GM19463 (cell line): ENCODE results near the gene FGD5.
"Not testable (repeated sequence)": the region's sequence is repeated elsewhere in the genome, so short reads cannot be mapped to it uniquely, and the experiment has no call there.

Experiments used
- ATAC-seq: cut with Tn5 transposase; IDR thresholded peaks from one replicate; pipeline ENCODE4 v1.9.1; 2021; ENCODE audit warnings: mild to moderate bottlenecking, moderate library complexity; ENCODE audit not compliant: unreplicated experiment

The FGD5 gene

DNA sequence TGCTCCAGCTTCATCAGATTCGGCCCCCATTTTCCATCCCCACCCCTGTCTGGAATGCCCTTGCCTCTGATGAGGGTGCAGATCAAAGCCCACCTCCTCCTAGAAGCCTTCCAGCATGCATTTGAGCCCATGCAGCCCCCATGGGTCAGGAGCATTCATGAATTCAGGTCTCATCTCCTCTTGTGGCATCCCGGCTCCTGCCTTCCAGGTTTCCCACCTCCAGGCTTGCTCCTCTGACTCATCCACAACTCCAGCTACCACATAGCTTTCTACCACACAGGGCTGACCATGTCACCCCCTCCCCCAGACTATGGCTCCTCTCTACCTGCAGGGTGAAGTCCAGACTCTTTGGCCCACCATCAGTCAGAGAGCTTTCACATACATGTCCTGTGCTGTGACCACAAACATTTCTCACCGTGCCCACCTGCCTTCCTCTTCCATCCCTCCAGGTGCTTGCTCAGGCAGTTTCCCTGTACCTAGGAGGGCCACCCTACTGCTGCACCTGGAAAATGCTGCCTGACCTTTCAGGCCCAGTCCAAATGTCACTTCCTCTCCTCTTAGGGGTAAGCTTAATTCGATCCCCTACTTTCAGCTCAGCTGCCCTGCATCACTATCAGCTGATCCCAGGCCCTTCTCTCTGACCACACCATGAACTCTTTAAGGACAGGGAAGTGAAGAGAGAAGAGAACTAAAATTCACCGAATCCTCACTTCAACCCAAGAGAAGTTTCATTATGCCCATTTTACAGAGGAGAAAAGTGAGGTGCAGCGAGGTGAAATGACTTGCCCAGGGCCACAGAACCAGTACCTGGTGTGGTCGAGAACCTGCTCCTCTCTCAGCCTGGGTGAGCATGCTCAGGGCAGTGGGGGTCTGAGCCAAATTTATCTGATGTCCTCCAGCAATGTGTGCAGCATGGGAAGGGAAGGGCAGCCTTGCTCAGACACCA, 13.7 kb upstream of the FGD5 start:
- ATAC-seq = no peak

DNA sequence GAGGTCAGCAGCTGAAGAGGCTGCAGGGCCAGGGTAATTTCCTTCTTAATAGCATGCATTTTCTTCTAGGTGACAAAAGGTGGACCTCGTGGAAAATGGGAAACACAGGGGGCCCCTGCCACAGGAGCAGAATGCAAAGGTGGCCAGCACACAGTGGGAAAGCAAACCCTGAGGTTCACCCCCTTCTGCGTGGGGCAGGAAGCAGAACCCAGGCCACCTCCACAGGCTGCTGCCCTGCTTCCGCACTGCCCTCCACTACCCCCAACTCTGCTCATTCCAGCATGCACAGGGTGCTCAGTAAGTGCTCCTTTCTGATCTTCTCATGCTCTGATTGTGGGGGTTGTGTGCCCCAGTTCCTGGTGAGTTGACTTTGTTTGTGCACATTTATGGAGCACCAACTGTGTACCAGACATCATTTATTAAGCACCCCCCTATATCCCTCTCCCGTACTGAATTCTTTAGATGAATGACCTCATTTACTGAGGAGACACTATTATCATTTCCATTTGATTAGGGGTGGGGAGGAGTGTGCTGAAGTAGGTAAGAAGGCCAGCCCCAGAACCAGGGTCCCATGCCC, 12.7 kb upstream of the FGD5 start:
- ATAC-seq = no peak

DNA sequence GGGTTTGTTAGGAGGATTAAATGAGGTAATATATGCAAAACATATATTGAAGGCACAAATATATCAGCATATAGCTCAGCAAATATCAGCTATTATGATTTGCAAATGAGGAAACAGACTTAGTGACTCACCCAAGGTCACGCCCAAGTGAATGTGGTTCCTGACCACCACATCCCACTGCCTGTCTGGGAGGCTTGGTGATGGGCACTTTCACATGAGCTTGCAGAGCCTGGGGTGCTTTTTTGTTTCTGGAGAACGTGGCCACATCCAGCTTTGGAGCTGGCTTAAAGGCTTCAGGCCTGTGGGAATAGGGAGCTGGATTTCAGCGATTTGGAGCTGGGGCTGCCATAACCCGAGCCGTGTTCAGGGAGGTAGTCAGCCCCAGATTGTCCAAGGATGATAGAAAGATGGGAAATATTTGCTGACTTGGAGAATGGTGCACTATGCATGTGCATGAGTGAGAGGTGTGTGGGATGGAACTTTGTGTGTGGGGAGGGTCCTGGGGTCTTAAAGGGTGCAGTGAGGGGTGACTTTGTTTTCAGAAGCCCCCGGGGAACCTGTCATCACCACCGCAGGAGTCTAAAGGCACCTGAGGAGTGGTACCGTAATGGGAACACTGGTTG, 12.0 kb upstream of the FGD5 start:
- ATAC-seq = no peak

DNA sequence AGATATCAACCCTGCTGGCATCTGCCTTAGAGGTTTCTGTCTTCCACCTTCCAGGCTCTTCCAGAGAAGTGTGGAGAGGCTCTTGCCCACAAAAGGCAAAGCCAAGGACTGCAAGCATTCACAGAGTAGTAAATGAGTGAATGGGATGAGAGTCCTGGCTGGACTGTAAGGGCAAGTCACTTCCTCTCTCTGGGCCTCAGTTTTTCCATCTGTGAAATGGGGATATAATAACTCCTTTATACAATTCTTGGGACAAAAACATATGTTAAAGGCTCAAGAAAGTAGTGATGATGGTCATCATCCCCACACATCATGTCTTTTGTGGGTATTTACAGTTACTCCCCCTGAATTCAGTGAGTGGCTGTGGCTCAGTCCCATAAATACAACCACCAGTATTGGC, 10.7 kb upstream of the FGD5 start:
- no peak for ATAC-seq

DNA sequence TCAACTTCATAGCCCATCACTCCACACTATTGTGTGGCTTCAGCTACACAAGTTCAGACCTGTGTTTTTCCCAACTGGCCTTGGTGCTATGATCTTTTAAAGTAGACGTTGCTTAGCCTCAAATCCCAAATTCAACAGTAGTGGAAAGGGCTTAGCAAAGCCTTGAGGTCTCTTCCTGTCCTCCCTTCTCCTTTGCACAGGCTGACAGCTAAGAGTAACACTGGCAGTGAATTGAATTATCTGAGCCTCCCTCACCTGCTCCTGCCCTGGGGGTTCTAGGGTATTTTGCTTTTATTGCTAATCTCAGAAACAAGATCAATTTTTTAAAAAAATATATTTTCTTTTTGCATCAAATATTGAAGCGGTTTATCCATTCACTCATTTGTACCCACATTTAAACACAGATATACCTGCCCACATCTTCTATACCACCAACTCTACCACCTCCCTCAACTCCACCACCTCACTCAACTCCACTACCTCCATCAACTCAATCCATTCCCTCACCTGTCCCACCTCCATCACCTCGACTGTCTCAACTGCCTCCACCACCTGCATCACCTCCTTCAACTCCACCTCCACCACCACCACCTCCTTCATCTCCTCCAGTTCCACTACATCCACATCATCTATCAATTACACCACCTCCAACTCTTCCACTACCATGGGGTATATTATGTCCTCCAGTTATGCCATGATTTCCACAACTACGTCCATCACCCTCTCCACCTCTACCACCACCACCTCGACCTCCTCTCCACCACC, 10.1 kb upstream of the FGD5 start:
- no peak for ATAC-seq

DNA sequence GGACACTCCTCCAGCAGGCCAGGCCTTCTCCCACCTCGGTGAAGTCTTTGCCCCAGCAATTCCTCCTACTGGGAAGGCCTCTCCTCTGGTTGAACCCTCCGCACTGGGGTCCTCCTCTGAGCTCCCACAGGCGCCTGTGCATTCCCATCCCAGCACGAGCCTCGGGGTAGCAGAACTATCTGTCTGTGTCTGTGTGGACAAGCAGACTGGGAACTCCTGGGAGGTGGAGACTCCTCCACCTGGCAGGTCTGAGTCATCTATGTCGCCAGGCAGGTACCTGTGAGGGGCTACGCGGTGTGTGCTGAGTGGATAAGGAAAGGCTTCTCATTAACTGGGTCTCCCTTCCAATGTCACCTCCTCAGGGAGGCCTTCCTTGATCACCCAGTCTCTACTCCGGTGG, 9.2 kb upstream of the FGD5 start:
- ATAC-seq = not testable (repeated sequence)

DNA sequence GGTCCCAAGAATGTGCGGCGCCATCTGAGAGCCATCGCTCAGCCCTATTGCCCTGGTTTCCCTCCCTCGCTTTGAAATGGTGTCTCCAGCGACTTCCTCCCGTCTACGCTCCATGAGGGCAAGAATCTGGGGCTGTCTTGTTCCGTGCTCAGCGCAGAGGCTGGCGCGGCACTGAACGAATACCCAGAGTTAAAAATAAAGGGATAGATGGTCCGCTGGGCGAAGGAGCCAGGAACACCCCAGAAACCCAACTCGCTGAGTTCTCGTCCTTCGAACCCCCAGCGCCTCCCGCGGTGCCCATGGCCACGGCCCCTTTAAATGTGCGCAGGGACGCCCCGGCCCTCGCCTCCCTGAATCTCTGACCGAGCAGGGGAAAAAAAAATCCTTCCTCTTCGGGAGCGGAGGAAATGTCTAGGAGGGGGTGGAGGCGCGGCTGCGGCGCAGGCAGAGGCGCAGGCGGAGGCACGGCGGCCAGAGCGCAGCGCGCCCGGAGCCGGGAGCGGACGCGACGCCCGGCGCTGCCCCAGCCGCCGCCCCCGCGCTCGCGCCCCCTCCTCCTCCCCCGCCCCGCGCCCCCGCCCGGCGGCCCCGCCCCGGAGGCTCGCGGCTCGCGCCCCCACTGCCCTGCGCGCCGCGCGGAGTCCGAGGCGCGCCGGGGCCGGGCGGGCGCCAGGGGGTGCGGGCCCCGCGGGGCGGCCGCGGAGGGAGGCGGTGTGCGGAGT, 8.5 kb upstream of the FGD5 start:
- no peak for ATAC-seq

DNA sequence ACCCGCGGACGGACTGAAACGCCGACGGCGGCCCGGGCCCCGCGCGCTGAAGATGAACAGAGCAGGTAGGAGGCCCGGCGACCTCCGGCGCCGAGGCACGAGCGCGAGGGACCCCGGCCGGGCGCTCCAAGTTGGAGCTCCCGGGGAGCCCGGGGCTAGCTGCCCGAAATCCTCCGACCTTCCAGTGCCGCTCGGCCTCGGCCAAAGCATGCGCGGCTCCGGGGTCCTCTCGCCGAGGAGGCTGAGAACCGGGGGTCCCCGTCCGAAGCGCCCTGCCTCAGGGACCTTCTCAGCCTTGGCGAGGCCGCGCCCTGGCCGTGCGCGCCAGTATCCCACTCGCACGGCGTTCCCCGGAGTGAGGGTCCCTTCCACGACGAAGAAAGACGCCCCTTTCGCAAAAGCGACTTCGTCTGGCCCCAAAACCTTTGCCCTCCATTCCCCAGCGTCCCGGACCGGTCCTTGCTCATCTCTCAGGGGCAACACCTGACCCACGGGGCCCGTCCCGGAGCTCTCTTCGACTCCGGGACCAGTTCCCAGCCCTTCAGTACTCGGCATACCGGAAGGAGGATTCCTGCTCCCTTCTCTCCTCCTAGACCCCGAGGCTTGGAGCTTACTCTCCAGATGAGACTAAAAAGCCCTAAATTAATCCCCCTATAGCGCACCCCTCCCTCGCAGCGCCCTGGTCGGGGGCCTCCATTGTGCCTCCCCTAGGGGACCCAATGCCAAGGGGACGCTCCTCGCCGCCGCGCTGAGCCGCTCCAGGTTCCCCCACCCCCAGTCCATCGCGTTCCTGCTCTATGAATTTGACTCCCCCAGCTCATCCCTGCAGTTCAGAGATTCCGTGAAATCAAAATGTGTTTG, 7.7 kb upstream of the FGD5 start:
- ATAC-seq = no peak

DNA sequence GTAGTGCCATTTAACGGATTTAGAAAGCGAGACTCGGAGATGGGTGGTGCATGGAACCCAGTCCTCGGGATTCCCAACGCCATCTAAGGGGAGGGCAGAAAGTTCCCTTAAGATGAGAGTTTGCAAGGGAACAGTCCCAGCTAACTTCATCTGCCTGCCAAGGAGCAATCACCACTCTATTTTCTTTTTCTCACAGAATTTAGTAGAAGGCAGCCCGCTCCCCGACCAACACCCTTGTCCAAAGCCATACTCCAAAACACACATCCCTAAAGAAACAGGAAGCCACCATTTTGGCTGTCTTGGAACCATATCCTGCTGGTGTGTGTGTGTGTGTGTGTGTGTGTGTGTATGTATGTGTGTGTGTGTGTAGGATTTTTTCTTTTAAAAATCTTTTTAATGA, 7.1 kb upstream of the FGD5 start:
- no peak for ATAC-seq

DNA sequence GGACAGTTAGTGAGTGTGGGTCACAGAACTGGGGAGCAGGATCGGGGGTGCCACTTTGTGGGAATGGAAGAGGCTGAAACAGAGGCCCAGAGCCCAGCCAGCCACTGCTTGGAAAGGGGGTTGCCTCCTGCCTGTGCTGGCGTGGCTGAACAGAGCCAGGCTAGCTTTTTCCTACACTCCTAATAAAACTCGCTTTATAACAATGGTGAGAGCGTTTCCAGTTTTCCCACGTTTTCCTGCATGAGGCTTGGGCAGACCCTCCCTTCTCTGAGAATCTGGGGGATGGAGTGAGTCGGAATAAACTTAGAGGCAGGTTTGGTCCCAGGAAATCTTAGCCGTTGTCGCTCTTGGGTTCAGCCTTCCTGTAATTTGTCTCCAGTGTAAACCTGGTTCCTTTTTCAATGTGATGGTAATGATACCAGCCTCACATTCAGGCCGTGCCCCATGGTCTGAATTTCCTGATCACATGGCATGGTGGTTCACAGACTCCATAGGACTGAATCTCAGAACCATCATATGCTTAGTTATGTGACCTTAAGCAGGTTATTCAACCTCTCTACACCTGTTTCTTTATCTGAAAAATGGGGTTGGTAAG, 6.5 kb upstream of the FGD5 start:
- ATAC-seq = no peak

DNA sequence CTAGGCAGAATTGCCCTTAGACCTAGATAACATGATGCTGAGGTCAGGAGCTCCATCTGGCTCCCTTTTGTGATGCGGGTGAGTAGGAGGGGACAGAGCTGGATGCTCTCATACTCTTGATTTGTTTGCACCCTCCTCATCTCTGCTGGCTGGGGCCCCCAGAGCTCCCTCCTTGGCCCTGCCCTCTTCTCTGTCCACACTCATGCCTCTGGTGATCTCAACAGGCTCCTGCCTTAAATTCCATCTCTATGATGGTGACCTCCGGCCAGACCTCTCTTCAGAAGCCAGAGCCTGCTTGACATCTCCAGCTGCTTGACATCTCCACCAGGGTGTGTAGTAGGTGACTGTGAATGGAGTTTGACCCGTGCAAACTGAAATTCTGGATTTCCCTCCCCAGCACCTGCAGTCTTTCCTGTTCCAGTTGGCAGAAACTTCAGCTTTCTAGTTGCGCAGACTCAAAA, 4.3 kb upstream of the FGD5 start:
- ATAC-seq = no peak

DNA sequence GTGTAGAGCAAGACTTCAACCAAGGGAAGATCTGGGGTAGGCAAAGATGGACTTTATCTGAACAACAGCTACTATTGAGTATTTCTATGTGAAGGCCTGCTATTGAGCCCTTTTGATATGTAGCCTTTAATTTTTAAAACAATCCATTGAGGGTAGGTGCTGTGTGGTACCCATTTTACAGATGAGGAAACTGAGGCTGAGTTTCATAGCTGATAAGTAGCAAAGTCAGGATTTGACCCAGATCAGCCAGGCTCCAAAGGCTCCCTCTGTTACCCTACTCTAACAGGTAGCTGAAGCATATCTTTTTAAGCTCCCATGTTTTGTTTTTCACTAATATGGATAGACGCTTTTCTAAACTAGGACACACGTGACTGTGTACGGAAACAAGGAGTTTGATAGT, 2.4 kb upstream of the FGD5 start:
- no peak for ATAC-seq

DNA sequence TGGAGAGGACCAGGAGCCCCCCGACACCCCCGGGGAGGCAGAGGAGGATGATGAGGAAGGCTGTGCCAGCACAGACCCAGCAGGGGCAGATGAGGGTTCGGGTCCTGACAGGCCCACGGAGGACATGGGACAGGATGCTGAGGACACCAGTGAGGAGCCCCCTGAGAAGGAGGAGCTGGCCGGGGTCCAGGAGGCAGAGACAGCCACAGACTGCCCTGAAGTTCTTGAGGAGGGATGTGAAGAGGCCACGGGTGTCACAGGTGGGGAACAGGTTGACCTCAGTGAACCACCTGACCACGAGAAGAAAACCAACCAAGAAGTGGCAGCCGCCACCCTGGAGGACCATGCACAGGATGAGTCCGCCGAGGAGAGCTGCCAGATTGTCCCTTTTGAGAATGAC, 909 bp downstream of the FGD5 start:
- ATAC-seq = no peak

DNA sequence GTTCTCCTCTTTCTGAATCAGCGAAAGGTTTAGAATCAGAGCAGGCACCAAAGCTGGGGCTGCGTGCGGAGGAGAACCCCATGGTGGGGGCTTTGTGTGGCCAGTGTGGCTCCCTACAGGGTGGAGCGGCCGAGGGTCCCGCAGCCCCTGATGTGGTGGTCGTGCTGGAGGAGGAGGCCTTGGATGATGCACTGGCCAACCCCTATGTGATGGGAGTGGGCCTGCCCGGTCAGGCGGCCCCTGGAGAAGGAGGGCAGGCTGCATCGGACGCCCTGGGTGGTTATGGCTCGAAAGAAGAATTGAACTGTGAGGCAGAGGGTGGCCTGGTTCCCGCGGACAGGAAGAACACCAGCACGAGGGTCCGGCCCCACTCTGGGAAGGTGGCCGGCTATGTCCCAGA, 1.4 kb downstream of the FGD5 start:
- ATAC-seq = no peak

DNA sequence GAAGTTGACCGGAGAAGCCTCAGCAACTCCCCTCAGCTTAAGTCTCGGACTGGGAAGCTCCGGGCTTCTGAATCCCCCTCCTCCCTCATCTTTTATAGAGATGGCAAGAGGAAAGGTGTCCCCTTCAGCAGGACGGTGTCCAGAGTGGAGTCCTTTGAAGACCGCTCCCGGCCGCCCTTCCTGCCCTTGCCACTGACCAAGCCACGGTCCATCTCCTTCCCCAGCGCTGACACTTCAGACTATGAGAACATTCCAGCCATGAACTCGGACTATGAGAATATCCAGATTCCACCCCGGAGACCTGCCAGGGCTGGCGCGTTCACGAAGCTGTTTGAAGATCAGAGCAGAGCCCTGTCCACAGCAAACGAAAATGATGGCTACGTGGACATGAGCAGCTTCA, 2.4 kb downstream of the FGD5 start:
- no peak for ATAC-seq

DNA sequence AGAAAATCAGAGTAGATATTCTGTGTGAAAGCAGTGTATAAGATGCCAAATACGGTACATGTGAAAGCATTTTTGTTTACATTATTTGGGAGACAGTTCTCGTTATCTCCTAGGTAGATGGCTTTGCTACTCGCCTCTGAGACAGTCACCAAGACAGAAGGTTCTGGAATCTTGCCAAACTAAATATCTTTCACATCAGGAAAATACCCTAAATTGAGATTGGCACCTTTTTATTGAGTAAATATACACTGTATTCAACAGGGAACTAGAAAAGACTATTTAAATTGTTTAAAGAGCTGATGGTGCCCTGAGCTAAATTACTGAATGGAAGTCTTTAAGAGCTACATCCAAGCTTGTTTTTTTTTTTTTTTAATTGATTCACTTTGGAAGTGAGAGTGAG, 3.4 kb downstream of the FGD5 start:
- no peak for ATAC-seq

DNA sequence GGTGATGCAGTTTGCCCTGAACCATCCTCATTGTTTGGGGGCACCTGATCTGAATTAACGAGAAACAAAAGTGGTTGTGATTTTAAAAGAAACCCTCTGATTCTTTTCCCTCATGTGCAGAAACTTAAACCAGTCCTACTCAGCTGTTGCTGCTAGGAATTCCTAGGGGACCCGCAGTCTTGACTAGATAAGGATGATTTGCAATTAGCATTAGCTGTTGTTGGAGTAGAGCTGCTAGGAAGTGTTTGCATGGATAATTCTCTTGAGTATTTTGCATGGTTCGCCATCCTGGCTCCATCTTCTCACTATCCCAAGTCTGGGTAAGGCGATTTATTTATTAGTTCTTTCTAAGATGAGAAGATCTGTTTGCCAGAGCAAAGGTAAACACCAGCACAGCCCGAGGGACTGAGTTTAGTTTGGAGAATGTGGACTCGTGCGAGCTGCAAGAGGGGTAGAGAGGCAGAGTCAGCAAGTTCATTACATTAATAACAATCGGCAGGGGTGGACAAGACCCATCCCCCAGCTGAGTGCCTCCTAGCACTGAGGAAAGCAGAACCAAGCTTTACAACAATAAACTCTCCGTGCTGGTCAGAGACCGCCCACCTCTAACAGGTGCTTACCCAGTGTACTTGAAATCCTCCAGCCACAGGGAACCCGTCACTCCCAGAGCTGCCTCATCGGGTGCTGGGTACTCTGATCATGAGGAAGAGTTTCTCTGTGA, 4.1 kb downstream of the FGD5 start:
- no peak for ATAC-seq

DNA sequence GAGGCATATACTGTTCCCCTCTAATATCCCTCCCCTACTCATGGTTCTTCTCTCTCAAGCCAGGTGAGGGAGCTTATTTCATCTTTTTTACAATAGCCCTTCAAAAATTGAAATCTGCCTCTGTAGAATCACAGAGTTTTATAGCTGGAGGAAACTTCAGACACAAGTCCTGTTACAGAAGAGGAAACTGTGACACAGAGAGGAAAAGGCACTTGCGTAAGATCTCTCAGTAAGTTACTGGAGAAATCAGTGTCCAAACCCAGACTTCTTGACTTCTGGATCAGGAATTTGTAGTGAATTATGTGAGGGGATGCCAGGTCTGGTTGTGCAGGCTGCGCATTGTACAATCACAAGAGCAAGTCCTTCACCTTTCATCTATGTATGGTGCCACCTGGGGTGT, 4.6 kb downstream of the FGD5 start:
- no peak for ATAC-seq
